HPDE6-E6E7 (cell line): ENCODE measurements around the gene FAM171A1.

Experiments
- DNase-seq: peaks from one replicate; pipeline ENCODE4 v3.0.0; 2011; ENCODE audit warnings: missing footprints; ENCODE audit errors: extremely low spot score

FAM171A1 gene

DNA sequence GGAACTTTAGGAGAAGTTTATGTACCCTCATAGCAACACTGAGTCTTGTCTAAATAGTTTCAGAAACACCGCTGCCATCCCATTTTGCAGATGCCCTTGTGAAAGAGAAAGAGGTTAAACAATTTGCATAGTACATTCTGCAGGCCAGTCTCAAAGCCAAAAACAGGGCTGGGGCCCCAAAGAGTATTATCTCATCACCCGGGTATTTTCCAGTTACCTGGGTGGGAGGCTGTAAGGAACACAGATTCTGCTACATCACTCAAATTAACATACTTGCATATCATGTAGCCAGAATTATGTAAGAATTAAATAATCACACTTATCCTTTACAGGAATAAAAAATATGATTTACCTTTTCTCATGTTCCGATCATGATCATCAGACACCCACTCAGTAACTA is 3.1 kb upstream of the FAM171A1 start:
- DNase-seq: no peak

DNA sequence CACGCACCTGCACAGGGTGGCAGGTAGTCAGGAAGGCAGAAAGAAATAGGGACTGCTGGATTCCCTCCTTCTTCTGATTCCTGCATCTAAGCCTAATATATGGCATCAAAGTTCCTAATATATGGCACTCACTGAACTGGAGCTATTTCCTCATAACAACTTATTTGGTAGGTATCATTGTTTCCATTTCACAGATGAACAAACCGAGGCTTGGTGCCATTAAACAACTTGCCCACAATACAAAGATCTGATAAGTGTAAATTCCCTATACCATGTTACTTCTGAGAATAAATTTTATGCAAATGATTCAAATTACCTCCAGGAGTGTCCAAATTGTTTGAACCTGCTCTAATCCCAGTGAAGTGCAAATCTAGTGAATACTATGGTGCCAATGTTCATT is 2.1 kb upstream of the FAM171A1 start:
- DNase-seq: no peak

DNA sequence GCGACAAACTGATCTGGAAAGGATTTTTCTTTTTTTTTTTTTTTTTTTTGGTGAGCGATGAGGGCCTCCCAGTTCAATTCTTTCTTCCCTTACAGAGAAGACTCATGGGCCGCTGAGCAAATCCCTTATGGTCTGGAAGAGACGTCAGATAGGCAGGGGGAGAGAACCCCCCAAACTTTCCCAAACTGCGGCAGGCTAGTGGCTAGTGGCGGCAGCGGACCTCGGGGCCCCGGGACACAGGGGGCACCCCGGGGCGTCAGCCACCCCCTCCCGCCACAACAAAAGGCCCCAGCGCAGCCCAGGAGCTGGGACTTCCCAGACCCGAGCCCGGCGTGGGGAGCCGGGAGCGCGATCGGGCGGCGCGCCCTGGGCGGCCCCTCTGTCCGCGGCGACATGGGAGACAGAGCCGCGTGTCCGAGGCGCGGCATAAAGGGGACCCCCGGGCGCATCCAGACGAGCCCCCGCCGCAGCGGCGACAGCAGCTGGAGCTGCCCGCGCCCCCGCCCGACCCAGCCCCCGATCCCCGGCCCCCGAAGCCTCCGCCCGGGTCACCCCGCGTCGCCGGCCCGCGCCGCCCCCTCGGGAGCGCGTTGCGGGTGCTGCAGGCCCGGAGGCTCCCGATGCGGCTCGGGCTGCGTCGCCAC is 755 bp downstream of the FAM171A1 start:
- DNase-seq: no peak

DNA sequence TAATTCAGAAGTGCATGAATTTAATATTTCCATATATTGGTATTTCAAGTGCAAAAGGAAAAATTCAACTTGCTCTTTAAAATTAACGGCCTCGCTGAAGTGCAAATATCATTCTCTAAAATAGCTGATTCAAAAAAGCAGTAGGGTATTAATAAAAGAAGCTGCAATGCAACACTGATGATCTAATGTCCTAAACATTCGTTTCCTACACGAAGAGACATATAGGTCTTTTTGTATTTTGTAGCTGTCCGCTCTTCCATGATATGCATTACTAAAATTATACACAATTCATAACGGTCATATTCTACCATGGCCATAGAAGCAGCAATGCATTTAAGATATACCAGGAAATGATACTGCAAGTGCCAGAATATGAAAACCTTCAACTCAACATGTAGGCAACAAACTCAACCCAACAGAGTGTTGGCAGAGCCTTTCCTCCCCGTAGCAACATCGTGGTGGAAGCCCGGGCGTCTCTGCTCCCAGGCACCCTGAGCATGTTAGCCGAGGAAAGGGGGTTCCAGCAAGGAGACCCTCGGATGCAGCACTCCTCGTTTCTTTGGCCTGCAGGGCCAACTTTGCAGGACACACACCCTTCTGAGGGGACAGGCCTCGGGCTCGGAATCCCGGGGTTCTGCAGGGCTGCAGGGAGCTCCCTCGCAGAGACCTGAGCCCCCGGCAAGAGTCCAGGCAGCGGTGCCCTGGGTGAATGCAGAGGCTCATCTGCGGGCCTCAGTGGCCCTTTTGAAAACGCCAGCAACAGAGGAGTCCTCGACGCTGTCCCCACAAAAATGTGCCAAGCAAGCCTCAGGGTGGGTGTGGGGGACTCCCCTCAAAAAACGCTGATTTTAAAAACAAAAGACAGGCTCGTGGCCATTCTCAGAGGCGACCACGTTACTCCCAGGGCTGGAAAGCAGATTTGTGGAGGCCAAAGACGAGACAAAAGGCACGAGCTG is 1.6 kb downstream of the FAM171A1 start:
- DNase-seq: no peak

DNA sequence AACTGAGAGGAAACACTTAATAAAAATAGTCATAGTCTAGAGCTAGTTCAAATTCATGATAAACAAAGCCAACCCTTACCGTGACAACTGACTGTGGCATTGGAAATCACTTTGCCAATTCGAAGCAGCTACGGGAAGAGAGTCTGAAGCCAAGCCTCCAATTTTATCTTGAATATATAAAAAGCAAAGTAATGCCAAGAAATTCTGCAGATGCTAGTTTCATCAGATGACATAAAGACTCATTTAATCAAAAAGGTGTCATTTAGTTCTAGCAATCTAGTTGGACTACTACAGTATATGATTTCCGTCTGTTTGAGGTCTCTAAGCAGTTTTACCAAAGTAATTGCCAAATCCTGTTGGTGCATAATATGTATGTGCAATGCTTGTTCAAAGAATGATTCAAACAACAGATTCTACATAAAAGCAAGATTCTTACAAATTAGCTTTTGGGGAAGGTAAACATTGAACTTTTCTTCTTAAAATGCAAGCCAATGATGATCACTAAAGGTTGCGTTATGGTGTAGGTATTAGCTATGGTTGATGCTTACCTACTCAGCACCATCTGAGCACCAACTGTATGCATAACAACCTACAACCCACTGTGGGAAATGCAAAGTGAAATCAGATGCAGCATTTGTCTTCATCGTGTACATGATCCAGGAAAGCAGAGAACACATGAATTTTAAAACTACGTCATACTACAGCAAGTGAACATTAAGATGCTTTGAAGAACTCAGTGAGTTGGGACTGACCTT is 2.8 kb downstream of the FAM171A1 start:
- no peak for DNase-seq

DNA sequence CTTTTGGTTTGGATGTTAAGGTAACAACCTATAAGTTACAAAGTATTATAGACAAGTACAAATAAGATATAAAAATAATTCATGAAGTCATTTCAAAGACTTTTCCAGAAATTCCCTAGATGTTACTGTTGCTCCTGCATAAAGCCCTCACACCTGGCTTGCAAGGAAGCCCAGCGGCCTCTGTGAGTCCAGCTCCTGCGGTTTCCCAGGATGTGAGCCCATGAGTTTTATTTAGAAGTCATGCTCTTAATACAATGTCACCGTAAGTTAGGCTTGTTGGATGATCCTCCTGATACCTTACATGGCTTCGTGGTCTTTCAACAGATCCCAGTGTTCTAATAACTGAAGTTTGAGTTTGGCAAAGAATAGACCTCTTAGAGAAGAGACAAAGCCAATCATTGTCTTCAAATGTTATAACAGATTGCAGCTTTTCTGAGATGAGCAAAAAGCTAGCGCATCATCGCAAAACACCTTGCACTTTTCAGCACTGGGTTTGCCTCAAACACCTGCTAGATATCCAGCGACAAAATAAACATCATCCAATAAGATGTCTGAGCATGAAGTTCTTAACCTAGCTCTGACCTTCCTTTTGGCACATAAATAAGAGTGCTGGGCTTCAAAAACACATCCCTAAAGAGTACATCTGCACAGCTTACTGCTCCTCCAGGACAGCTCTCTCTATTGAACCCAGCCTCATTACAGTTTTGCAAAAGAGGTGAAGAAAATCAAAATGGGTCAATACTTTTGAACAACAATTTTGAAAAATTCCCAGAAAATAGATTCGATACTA is 3.6 kb downstream of the FAM171A1 start:
- DNase-seq: no peak

DNA sequence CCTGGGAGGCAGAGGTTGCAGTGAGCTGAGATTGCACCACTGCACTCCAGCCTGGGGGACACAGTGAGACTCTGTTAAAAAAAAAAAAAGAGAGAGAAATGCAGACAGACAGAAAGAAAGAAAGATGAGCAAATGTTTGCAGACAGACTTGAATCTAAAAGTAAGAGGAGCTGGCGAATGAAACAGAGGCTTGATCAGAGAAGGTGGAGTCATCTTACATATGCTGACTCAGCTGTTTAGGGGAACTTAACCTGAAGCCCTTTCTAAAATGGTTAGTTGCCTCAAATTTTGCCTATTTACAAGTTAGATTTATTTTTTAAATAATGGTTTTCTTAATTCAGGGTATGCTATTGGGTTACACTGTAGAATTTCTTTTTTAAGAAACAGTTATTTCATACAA is 5.4 kb downstream of the FAM171A1 start:
- DNase-seq: no peak

DNA sequence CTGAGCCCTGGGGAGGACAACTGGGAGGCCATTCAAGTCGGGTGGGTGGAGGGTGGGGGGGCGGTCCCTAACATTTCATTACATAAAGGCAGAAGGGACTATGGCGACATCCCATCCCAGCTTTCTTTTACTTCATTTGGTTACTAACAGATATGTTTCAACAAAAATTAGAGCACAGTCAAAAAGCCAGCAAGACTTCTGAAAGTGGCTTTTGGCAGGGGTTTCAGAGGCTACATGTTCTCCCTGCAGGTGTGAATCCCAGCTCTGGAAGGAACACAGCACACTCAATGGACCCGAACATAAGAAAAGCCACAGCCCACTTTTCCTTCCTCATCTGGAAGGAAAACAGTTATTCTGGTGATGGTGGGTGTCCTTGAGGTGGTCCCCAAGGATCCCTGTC is 7.1 kb downstream of the FAM171A1 start:
- no peak for DNase-seq

DNA sequence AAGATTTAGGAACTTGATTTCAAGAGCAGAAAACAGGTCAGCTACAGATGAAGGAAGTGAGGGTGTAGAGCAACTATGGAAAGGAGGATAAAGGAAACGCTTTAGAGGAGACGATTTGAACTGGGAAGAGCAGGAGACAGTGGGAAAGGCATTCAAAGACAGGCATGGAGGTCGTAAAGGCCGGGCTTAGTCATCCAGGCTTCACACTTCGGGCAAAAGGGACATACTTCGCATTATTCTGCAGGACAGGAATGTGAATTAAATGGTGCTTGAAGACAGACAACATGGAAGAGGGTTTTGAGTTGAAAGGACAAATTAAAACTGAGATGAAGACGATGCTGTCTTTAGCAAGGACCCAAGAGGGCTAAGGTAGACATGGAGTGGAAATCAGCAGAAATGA is 8.1 kb downstream of the FAM171A1 start:
- DNase-seq: no peak

DNA sequence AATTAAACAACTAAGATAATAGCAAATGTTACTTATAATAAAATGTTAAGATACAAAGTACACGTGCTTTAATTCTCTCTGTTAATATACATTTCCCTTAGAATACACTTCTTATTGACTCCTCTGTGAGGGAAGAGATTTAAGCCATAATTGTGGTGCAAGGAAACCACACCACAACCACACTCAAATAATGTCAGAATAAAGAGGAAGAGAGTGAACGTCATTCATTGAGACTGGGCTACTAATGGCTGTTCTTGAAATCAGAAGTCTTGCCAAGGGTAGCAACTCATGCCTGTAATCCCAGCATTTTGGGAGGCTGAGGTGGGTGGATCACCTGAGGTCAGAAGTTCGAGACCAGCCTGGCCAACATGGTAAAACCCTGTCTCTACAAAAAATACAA is 10.0 kb downstream of the FAM171A1 start:
- no peak for DNase-seq

DNA sequence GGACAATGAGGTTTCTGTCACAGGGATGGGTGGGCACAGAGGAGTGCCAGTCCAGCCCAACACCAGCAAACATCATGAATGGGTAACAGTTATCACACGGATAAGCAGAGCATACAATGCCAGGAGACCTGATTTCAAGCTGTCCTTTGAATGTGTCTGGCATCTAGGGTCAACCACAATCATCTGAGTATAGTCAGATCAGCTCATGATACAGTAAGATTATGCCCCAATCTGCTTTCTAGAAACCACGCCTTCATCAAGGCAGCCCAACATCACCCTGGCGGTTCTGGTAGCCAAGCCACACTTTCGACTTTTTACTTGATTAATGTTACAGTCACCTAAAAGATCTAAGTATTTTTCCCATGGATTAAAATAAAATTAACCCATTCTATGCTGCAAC is 10.5 kb downstream of the FAM171A1 start:
- no peak for DNase-seq

DNA sequence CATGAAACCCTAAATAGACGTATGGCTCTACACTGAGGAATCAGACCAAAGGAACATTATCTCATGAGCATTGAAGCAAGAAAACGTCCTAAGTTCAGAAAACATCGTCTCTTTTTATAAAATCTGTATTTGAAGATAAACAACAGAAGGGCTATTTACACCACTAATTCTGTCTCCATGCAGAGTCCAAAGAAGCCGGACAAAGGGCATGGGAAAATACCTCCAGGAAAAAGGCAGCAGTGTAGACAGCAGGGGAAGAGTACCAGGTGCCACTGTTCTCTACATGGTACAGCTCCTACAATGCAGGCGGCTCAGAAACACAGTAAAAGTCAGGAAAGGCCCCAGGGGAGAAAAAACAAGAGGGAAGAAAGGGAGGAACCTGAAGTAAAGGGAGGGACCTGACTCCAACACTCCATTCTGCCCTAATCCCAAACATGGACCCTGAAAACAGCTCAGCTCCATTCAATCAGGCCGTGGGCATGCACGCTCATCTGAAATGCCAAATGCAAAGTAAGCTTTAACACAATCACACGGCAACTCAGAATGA is 17.5 kb downstream of the FAM171A1 start:
- no peak for DNase-seq

DNA sequence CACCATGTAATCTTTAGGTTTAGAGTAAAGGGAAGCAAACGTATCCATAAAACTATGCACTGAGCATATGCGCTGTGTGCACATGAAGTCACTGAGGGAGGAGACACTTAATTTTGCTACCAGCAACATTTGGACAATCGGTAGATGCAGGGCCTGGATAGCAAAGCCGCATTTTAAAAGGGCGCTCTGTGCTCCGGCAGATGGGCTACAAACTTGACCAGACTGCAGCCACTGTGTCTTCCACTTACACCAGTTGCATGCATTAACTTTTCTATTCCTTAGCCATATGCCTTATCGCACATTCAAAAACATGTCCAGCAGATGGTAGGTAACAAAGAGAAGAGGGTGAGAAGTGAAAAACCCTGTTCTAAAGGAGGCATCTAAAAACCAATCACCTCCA is 18.3 kb downstream of the FAM171A1 start:
- DNase-seq: no peak

DNA sequence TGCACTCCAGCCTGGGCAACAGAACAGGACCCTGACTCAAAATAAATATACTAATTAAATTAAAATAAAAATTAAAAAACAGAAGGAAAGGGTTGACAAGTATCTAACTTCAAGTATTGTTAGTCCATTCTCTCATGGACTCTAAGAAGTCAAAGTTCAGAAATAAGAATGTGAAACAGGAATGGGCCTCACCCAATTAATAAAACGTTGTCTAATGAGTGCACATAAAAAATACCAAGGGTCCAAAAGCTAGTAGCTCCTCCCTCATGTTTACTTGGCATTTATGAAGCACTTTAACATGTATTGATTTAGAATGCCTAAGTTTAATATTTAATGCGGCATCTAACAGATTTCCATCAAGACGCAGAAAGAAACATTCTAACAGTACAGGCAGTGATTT is 18.9 kb downstream of the FAM171A1 start:
- no peak for DNase-seq

DNA sequence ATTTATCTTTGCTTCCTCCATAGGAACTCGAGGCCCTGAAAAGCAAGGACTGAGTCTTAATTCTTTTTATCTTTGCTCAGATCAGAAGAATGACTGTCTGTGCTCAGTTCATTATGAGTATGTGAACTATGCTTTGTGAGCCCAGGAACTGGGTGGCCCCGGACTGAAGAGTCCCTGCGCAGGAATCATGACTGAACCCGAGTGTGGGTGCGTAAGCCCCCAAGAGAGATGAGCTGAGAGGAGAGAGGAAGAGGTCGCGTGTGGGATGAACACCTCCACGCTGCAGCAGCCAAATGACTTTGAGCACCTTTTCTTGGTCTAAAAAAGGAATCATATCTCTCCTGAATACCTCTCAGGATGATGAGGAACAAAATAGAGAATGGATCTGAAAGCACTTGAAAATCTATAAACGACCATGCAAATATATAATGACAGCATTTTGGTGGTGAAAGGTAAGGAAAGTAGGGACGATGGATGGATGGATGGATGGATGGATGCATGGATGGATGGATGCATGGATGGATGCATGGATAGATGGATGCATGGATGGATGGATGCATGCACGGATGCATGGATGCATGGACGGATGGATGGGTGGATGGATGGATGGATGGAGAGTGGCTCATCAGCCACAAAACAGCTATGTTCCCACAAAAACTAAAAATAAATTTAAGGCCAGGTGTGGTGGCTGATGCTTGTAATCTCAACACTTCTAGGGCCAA is 19.8 kb downstream of the FAM171A1 start:
- DNase-seq: no peak

DNA sequence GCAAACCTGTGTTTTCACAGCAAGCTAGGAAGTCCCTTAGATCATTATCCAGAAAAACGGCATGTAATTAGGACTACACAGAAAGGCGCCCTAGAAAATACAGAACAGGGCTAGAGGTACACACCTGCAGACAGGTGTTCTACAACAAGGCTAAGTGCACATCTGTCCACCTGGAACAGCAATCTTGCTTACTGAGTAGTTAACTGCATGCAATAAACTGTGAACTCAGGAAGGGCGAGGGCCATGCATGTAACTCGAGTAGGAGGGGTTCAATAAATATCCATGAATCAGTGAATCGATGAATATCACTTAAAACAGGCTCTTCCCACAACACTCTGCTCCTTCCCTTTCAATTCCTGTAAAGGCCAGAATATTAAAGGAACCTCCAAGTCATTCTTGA is 22.0 kb downstream of the FAM171A1 start:
- no peak for DNase-seq

DNA sequence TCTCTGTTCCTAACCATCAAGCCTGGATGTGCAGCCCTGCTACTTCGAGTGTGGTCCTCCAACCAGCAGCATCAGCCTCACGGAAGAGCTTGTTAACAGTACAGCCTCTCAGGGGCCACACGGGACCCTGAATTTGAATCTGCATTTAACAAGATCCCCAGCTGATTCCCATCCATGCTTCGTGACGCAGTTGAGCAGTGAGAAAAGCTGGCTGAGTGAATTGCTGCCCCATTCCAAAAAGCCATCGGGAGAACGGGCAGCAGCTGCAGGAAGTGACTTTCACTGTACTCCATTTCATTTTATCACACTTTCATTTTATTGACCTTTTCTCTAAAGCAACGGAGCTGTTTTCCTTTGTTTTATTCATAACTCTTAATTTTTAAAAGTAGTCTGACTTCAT is 22.5 kb downstream of the FAM171A1 start:
- no peak for DNase-seq

DNA sequence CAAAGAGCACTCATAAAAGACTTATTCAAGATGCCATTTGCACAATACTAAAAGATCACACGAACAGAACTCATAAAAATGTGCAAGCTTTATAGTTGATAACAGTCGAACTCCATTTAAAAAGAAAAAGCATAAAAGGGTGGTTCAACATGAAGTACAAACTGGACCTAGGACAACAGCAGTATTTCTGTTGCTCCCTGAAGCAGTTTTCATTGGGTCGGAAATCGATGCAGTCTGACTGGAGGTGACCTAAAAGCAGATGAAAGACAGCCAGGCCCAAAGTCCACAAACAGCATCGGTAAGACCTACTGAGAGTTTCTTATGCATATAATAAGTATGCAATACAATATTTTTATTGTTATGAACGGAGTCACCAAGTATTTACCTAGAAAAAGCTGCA is 23.9 kb downstream of the FAM171A1 start:
- DNase-seq: no peak

DNA sequence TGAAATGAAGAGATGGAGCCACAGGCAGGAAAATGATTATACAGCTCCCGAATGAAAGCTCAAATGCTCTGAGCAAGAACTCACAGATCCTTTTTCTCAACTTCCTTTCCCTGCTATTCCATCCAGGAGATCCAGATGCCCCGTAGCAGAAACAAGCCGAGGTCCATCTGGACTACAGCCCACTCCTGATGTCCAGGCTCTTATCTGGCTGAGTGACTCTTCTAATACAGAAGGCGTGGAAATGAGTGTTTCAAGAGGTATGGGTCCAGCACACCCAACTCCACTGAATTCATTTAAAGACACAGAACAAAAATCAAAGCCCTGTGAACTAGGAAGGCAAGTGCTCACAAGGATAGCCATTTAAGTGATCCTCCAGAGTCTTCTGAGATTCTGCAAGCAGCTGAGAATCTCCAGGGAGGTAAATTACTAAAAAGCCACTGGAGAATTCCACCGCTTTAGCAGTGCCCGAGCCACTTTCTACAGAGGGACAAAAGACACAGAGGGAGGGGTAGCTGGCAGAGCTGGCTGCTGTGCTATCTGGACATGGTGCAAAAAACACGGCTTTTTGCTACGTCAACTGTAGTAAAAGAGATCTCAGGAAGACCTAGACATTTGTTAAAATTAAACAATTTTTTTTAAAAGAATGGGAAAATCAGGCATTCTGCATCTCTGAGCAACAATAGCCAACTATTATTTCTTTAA is 24.5 kb downstream of the FAM171A1 start:
- DNase-seq: no peak

DNA sequence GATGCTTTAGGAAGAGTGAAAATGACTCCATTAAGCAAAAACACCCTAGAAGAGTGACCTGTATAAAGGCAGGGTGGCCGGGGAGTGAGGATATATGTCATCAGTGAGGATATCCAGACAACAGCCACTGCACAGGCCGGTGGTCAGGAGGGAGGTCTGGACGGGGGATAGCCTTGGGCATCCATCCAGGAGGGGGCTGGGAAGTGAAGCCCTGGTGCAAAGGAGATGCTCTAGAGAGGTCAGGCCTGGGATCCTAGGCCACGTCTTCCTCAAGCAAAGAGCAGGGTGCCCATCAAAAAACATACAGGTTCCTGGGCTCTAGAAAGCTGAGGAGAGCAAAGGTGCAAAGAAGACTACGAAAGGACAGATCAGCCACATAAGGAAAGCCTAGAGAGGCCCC is 25.6 kb downstream of the FAM171A1 start:
- DNase-seq: no peak
